PC-3 (cell line): ENCODE results near the gene SYNE1.

Source experiments
- EZH2phosphoT487 ChIP-seq: fragments of 300-600 bp; sonication (generic); IDR thresholded peaks from 2 replicates; pipeline ENCODE4 v1.6.1; 2018; ENCODE audit warnings: mild to moderate bottlenecking, antibody characterized with exemption, low read length, borderline replicate concordance
- TF ChIP-seq, protein P1 (sequence below): fragments of 300-600 bp; sonication (generic); conservative IDR thresholded peaks from 2 replicates; pipeline ENCODE4 v1.5.1; 2017; ENCODE audit warnings: antibody characterized with exemption, low read depth, mild to moderate bottlenecking, low read length

GRCh38 chr6:152575621-152576150 is 61.5 kb downstream of the SYNE1 start:
- TF ChIP-seq, protein P1, sequence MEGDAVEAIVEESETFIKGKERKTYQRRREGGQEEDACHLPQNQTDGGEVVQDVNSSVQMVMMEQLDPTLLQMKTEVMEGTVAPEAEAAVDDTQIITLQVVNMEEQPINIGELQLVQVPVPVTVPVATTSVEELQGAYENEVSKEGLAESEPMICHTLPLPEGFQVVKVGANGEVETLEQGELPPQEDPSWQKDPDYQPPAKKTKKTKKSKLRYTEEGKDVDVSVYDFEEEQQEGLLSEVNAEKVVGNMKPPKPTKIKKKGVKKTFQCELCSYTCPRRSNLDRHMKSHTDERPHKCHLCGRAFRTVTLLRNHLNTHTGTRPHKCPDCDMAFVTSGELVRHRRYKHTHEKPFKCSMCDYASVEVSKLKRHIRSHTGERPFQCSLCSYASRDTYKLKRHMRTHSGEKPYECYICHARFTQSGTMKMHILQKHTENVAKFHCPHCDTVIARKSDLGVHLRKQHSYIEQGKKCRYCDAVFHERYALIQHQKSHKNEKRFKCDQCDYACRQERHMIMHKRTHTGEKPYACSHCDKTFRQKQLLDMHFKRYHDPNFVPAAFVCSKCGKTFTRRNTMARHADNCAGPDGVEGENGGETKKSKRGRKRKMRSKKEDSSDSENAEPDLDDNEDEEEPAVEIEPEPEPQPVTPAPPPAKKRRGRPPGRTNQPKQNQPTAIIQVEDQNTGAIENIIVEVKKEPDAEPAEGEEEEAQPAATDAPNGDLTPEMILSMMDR: no peak
- TF ChIP-seq EZH2phosphoT487: no peak
